ENCODE measurements around the gene SLC9C1. TPM values are rescaled to one million over a fixed set of nuclear protein-coding genes. Genes with fewer than 3 reads are reported as not detected.

The SLC9C1 gene
- total RNA-seq, 1 donor from 2014 or later = not detected

DNA sequence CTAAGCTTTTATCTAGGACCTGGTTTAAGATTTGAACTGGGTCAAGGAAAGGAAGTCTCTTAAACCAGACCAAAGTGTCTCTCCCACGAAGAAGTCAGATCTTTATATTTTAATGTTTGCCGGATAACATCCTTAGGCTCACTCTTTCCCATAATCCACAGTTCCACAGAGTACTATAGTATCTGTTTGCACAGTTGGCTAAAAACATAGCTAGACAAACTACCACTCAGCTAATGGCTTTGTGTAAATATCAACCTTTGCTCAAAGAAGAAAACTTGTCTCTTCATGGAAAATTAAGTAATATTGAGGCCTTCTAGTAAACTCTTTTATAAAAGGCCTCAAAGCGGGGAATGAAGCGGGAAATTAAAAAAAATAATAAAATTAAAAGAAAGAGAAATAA is 13.5 kb upstream of the SLC9C1 start:
- no peak for DNase-seq (ENCODE audit: low read depth)
- TF ChIP-seq, protein P1, sequence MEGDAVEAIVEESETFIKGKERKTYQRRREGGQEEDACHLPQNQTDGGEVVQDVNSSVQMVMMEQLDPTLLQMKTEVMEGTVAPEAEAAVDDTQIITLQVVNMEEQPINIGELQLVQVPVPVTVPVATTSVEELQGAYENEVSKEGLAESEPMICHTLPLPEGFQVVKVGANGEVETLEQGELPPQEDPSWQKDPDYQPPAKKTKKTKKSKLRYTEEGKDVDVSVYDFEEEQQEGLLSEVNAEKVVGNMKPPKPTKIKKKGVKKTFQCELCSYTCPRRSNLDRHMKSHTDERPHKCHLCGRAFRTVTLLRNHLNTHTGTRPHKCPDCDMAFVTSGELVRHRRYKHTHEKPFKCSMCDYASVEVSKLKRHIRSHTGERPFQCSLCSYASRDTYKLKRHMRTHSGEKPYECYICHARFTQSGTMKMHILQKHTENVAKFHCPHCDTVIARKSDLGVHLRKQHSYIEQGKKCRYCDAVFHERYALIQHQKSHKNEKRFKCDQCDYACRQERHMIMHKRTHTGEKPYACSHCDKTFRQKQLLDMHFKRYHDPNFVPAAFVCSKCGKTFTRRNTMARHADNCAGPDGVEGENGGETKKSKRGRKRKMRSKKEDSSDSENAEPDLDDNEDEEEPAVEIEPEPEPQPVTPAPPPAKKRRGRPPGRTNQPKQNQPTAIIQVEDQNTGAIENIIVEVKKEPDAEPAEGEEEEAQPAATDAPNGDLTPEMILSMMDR (conservative IDR thresholded peaks at IDR 0.05; ENCODE audit: low read depth, low read length) = no peak
- H3K4me3 ChIP-seq (ENCODE audit: low read depth, low read length) = no peak overlapping the region

DNA sequence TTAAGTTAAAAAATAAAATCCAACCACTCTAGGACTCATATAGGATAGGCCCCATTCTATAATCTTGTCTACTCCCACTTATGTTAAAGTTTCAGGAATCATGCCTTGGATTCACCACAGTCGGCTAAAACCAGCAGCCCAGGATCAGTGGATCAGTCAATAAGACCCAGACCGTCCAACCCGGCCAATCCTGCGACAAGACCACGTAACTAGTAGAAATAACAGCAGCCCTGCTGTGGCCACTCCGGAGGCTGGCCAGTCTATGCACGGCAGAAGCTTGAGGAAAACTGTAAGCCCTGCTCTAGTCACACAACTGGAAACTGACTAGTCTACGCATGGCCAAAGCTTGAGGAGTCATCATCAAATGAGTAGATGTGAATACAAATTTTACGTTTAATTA is 12.8 kb upstream of the SLC9C1 start:
- H3K4me3 ChIP-seq (ENCODE audit: low read depth, low read length) = no peak overlapping the region
- TF ChIP-seq, protein P1 (conservative IDR thresholded peaks at IDR 0.05; ENCODE audit: low read depth, low read length) = no peak
- no peak for DNase-seq (ENCODE audit: low read depth)

DNA sequence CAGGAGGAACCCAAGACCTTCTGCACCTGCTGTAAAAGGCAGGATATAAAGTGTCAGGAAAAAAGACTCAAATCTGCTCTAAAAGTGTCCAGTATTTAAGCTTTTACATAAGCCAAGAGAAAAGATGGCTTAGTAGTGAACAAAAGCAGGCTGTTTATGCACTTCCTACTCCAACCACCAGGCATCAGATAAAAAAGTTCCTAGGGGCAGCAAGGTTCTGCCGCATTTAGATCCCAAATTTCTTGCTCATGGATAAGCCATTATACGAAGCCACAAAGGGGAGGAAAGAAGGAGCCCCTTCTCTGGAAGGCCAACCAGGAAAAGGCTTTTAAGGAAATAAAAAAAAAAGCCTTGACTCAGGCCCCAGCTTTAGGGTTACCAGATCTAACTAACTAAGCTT is 10.6 kb upstream of the SLC9C1 start:
- TF ChIP-seq, protein P1 (conservative IDR thresholded peaks at IDR 0.05; ENCODE audit: low read depth, low read length) = peak; percentile 40
- H3K4me3 ChIP-seq (ENCODE audit: low read depth, low read length) = peak overlapping the region; percentile 44
- DNase-seq (ENCODE audit: low read depth) = no peak

DNA sequence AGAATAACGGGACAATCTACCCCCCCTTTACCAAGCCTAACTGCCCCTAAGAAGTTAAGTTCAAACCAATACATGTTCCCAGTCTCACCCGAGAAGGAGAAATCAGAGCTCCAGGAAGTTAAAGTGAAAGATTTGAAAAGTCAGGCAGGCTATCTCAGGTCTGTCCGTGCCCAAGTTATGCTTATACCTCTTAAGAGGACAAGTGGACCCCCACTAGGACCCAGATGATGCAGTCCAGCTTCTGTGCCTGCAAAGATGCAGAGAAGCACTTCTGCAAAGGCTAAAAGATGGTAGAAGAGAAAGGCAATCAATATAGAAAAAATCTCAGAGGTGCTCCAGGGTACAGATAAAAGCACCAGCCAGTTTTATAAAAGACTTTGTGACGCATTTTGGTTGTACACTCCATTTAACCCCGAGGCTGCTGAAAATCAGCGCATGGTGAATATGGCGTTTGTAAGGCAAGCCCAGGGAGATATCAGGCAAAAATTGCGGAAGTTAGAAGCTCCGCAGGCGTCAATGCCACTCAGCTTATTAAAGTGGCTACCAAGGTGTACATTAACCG is 9.8 kb upstream of the SLC9C1 start:
- DNase-seq (ENCODE audit: low read depth) = no peak
- TF ChIP-seq, protein P1 (conservative IDR thresholded peaks at IDR 0.05; ENCODE audit: low read depth, low read length) = no peak
- peak overlapping the region; percentile 44 for H3K4me3 ChIP-seq (ENCODE audit: low read depth, low read length)

DNA sequence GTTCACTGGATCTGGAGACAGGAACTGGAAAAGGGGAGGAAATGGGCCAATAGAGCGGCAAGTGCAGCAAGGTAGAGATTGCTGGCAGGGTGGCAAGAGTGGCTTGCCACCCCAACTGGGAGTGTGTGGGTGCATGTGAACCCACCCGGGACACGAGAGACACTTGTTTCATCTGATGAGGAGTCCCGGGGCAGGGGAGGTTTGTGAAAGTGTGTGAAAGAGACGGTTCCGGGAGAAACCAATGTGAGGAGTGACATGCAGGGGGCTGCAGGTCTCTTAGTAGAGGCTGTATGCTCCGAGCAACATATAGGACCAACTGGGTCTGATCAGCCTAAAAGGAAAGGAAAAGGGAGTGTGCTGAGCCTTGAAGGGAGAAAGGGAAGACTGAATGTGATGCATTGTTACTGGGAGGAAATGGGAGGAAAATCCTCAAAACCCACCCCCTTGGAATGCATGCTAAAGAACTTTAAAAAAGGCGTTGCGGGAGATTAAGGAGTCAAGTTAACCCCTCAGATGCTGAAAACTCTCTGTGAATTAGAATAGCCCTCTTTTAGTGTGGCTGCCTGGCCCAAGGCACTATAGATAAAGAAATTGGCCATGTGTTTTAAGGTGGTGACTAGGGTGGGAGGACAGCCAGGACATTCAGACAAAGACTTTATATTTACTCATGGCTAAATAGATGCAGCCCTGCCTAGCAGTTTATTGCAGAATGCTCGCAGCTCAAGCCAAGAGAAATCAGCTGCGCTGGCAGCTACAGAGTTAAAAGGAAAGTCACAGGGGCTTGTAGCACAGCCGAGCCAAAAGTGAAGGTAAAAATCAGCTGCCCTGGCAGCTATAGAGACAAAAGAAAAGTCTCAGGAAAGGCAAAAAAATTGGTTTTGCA is 9.1 kb upstream of the SLC9C1 start:
- TF ChIP-seq, protein P1 (conservative IDR thresholded peaks at IDR 0.05; ENCODE audit: low read depth, low read length) = no peak
- DNase-seq (ENCODE audit: low read depth) = no peak
- peak overlapping the region; percentile 44 for H3K4me3 ChIP-seq (ENCODE audit: low read depth, low read length)

DNA sequence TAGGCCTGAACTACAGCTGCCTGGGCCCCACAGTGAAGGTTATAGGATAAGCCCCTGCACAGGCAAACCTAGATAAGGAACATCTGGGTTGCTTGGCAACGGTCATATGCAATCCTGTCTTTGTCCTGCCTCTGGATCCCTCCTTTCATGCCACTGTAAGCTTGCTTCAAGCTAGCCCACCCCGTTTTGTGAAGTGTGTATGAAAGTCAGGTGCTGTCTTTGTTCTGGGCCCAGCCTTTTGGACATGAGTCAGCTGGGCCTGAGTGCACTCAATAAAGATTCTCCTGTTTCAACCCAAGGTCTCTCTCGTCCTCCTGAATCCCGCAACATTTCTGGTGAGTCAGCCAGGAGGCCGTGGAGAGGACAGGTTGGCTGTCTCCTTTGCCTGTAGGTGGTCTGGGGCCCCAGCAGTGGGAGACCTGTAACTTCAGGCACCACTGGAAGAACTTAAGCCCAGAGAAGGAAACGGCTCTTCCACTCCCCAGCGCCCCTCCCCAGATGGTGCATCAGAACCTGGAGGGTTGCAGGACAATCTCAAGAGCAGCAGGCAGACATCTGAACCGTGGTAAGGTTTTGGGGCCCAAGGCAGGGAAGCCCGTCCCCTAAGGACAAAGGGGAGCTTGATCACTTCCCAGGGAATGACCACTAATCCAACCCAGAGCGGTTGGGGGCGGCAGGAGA is 8.3 kb upstream of the SLC9C1 start:
- TF ChIP-seq, protein P1 (conservative IDR thresholded peaks at IDR 0.05; ENCODE audit: low read depth, low read length) = no peak
- DNase-seq (ENCODE audit: low read depth) = no peak
- no peak overlapping the region for H3K4me3 ChIP-seq (ENCODE audit: low read depth, low read length)
